Effector memory CD4-positive, alpha-beta T cell (primary cell): ENCODE results near the gene SARNP.
"Not testable (repeated sequence)": the region's sequence is repeated elsewhere in the genome, so short reads cannot be mapped to it uniquely, and the experiment has no call there.

ENCODE experiments used
- DNase-seq, 3 donors: peaks; one replicate each; pipeline ENCODE4 v3.0.0-alpha.2; 2020
- H3K27ac ChIP-seq: 2 replicates; pipeline ENCODE4 v1.7.0; 2013; ENCODE audit warnings: mild to moderate bottlenecking, low read length, moderate library complexity; ENCODE audit not compliant: insufficient read depth, poor library complexity, severe bottlenecking
- H3K27me3 ChIP-seq: replicated peaks from 2 replicates; pipeline ENCODE4 v1.7.0; 2013; ENCODE audit warnings: mild to moderate bottlenecking, low read length; ENCODE audit not compliant: insufficient read depth, control insufficient read depth, poor library complexity, severe bottlenecking
- H3K36me3 ChIP-seq: 2 replicates; pipeline ENCODE4 v1.7.0; 2013; ENCODE audit warnings: mild to moderate bottlenecking, low read length, moderate library complexity; ENCODE audit not compliant: control insufficient read depth, insufficient read depth
- H3K4me1 ChIP-seq: 2 replicates; pipeline ENCODE4 v1.7.0; 2013; ENCODE audit warnings: low read length, mild to moderate bottlenecking; ENCODE audit not compliant: control insufficient read depth, insufficient read depth, poor library complexity, severe bottlenecking
- H3K4me3 ChIP-seq: 2 replicates; pipeline ENCODE4 v1.7.0; 2013; ENCODE audit warnings: low read length, low read depth, mild to moderate bottlenecking; ENCODE audit not compliant: insufficient read depth, poor library complexity, severe bottlenecking
- H3K9me3 ChIP-seq: 2 replicates; pipeline ENCODE4 v1.7.0; 2013; ENCODE audit warnings: mild to moderate bottlenecking, low read length, moderate library complexity; ENCODE audit not compliant: control insufficient read depth

SARNP gene

GRCh38 chr12:55765736-55766290 lies 51.7 kb downstream of the SARNP start:
- Histone ChIP-seq H3K27me3 (no peaks in the 10 kb centered on the region), H3K4me1 (no peaks in the 10 kb centered on the region), H3K4me3 (no peak overlapping the region), H3K36me3 (peaks cover 16% of the 10 kb centered on the region), H3K27ac (no peak overlapping the region), H3K9me3 (no peaks in the 10 kb centered on the region)
- no peak for DNase-seq

GRCh38 chr12:55762646-55763045 lies 54.9 kb downstream of the SARNP start:
- Histone ChIP-seq H3K4me3 (no peak overlapping the region), H3K4me1 (no peaks in the 10 kb centered on the region), H3K27me3 (no peaks in the 10 kb centered on the region), H3K9me3 (no peaks in the 10 kb centered on the region), H3K36me3 (peaks cover 30% of the 10 kb centered on the region), H3K27ac (no peak overlapping the region)
- DNase-seq = no peak

- no peak overlapping the region for H3K4me3 ChIP-seq
- H3K9me3 ChIP-seq = no peaks in the 10 kb centered on the region
- H3K27me3 ChIP-seq = no peaks in the 10 kb centered on the region
- H3K36me3 ChIP-seq = peaks cover 45% of the 10 kb centered on the region
- no peak for DNase-seq
- H3K27ac ChIP-seq = no peak overlapping the region
- H3K4me1 ChIP-seq = no peaks in the 10 kb centered on the region
These were observed 56.9 kb downstream of the SARNP start for GRCh38 chr12:55760663-55761062.

- H3K27me3 ChIP-seq, H3K4me1 ChIP-seq, H3K27ac ChIP-seq, H3K9me3 ChIP-seq, DNase-seq, H3K4me3 ChIP-seq: not testable (repeated sequence)
- H3K36me3 ChIP-seq = peaks cover 43% of the 10 kb centered on the region
These were observed 58.9 kb downstream of the SARNP start for GRCh38 chr12:55758575-55758974.

- Histone ChIP-seq H3K36me3 (peaks cover 46% of the 10 kb centered on the region), H3K4me1 (no peaks in the 10 kb centered on the region), H3K9me3 (no peaks in the 10 kb centered on the region), H3K27me3 (no peaks in the 10 kb centered on the region), H3K27ac (no peak overlapping the region), H3K4me3 (no peak overlapping the region)
- no peak for DNase-seq
These were observed 59.8 kb downstream of the SARNP start for GRCh38 chr12:55757701-55758100.

GRCh38 chr12:55755246-55755645 lies 62.3 kb downstream of the SARNP start:
- H3K36me3 ChIP-seq = peaks cover 67% of the 10 kb centered on the region
- no peak overlapping the region for H3K4me3 ChIP-seq
- no peaks in the 10 kb centered on the region for H3K4me1 ChIP-seq

GRCh38 chr12:55748230-55748993 lies 69.1 kb downstream of the SARNP start:
- no peaks in the 10 kb centered on the region for H3K27me3 ChIP-seq
- DNase-seq = no peak
- no peak overlapping the region for H3K27ac ChIP-seq
- H3K36me3 ChIP-seq = peaks cover 31% of the 10 kb centered on the region
- H3K4me3 ChIP-seq = no peak overlapping the region
- H3K9me3 ChIP-seq = no peaks in the 10 kb centered on the region
- H3K4me1 ChIP-seq = peaks cover 6% of the 10 kb centered on the region

More at GRCh38 chr12:55755246-55755645, 62.3 kb downstream of the SARNP start:
- DNase-seq = no peak
- H3K27me3 ChIP-seq = no peaks in the 10 kb centered on the region
- H3K27ac ChIP-seq = no peak overlapping the region
- H3K9me3 ChIP-seq = no peaks in the 10 kb centered on the region

- Histone ChIP-seq H3K27me3 (no peaks in the 10 kb centered on the region), H3K9me3 (no peaks in the 10 kb centered on the region), H3K4me1 (peaks cover 10% of the 10 kb centered on the region), H3K27ac (no peak overlapping the region), H3K4me3 (no peak overlapping the region), H3K36me3 (peaks cover 19% of the 10 kb centered on the region)
- no peak for DNase-seq
These were observed 70.7 kb downstream of the SARNP start for GRCh38 chr12:55746913-55747231.

GRCh38 chr12:55746174-55746912 lies 71.2 kb downstream of the SARNP start:
- Histone ChIP-seq H3K27ac (no peak overlapping the region), H3K9me3 (no peaks in the 10 kb centered on the region)

More at GRCh38 chr12:55746174-55746912, 71.2 kb downstream of the SARNP start:
- Histone ChIP-seq H3K4me1 (peaks cover 10% of the 10 kb centered on the region), H3K4me3 (no peak overlapping the region), H3K36me3 (peaks cover 14% of the 10 kb centered on the region), H3K27me3 (no peaks in the 10 kb centered on the region)
- DNase-seq = no peak
